Common myeloid progenitor, CD34-positive (primary cell): Measurements from ENCODE around the gene WWOX.

Experiments used
- CTCF ChIA-PET: fragments of 350-600 bp; sonication (Branson Sonifier 250); formaldehyde crosslinking; loops from one replicate; lab custom pipeline; 2021; ENCODE audit warnings: antibody characterized with exemption; lab: Charles Lee
- POLR2A ChIA-PET: fragments of 350-600 bp; sonication (Branson Sonifier 250); formaldehyde crosslinking; loops from one replicate; lab custom pipeline; 2021; ENCODE audit warnings: antibody characterized with exemption; lab: Charles Lee
- DNase-seq, 3 donors: peaks; one replicate each; pipeline versions ENCODE4 v3.0.0 to v3.0.0-alpha.2; 2013
- H3K27ac ChIP-seq, 2 experiments: 1 replicate in 1 of 2; 2 replicates in 1 of 2; pipeline ENCODE4 v1.7.0; 2013; ENCODE audit warnings: inconsistent platforms in 2 of 2, low read length in 2 of 2, mild to moderate bottlenecking in 2 of 2, low read depth in 1 of 2, moderate library complexity in 1 of 2; ENCODE audit not compliant: severe bottlenecking in 2 of 2, insufficient read depth in 1 of 2, poor library complexity in 1 of 2
- H3K27me3 ChIP-seq, 5 experiments: replicated peaks in 2 of 5; 1 replicate in 3 of 5; 2 replicates in 2 of 5; pipeline versions ENCODE4 v1.6.1 to v1.7.0; 2013; ENCODE audit warnings: low read length in 4 of 5, mild to moderate bottlenecking in 2 of 5, moderate library complexity in 2 of 5, inconsistent platforms in 1 of 5; ENCODE audit not compliant: insufficient read depth in 5 of 5, control insufficient read depth in 4 of 5
- H3K36me3 ChIP-seq, 4 experiments: 1 replicate in 2 of 4; 2 replicates in 2 of 4; pipeline versions ENCODE4 v1.6.1 to v1.7.0; 2013; ENCODE audit warnings: low read length in 3 of 4, control low read depth in 1 of 4, mild to moderate bottlenecking in 1 of 4; ENCODE audit not compliant: control insufficient read depth in 4 of 4, insufficient read depth in 4 of 4
- H3K4me1 ChIP-seq, 4 experiments: 1 replicate in 3 of 4; 2 replicates in 1 of 4; pipeline versions ENCODE4 v1.6.1 to v1.7.1; 2013; ENCODE audit warnings: low read length in 3 of 4, mild to moderate bottlenecking in 3 of 4, control low read depth in 1 of 4, inconsistent platforms in 1 of 4, moderate library complexity in 1 of 4; ENCODE audit not compliant: control insufficient read depth in 4 of 4, insufficient read depth in 4 of 4; ENCODE audit errors: control extremely low read depth in 1 of 4
- H3K4me3 ChIP-seq, 7 experiments: 1 replicate in 4 of 7; 2 replicates in 3 of 7; pipeline versions ENCODE4 v1.5.1 to v1.7.0; 2013; ENCODE audit warnings: mild to moderate bottlenecking in 7 of 7, low read length in 6 of 7, moderate library complexity in 6 of 7, inconsistent platforms in 2 of 7, low read depth in 2 of 7, control low read depth in 1 of 7; ENCODE audit not compliant: insufficient read depth in 4 of 7, control insufficient read depth in 1 of 7; ENCODE audit errors: extremely low read depth in 1 of 7
- H3K9me3 ChIP-seq, 5 experiments: 1 replicate in 4 of 5; 2 replicates in 1 of 5; pipeline versions ENCODE4 v1.6.1 to v1.7.1; 2013; ENCODE audit warnings: low read length in 4 of 5, mild to moderate bottlenecking in 2 of 5, inconsistent platforms in 1 of 5, low read depth in 1 of 5, moderate library complexity in 1 of 5; ENCODE audit not compliant: control insufficient read depth in 4 of 5, insufficient read depth in 2 of 5; ENCODE audit errors: control extremely low read depth in 1 of 5
- WGBS: methylation state at CpG from one replicate; pipeline ENCODE4 v1.1.5; 2013; ENCODE audit not compliant: insufficient coverage; 5-methylcytosine and 5-hydroxymethylcytosine counted together

WWOX gene

GRCh38 chr16:78606545-78606944 is 507.1 kb downstream of the WWOX start:
- Histone ChIP-seq H3K4me3 (no peak overlapping the region), H3K27me3 (no peaks in the 10 kb centered on the region), H3K36me3 (no peaks in the 10 kb centered on the region), H3K4me1 (peaks cover 3 to 10% (median 7%) of the 10 kb centered on the region in 4 experiments), H3K9me3 (no peaks in the 10 kb centered on the region), H3K27ac (no peak overlapping the region)
- POLR2A ChIA-PET: no interaction called here
- 94% methylated on average over 8 of the region's 8 CpGs for WGBS
- no peak for DNase-seq
- CTCF ChIA-PET: no interaction called here

GRCh38 chr16:78607022-78607421 is 507.6 kb downstream of the WWOX start:
- POLR2A ChIA-PET: no interaction called here
- DNase-seq: no peak

GRCh38 chr16:78607465-78607864 is 508.0 kb downstream of the WWOX start:
- Histone ChIP-seq H3K4me1 (peaks cover 3 to 10% (median 7%) of the 10 kb centered on the region in 4 experiments), H3K27me3 (no peaks in the 10 kb centered on the region), H3K27ac (no peak overlapping the region), H3K4me3 (no peak overlapping the region), H3K36me3 (no peaks in the 10 kb centered on the region), H3K9me3 (no peaks in the 10 kb centered on the region)
- no peak for DNase-seq
- POLR2A ChIA-PET: no interaction called here
- CTCF ChIA-PET: no interaction called here
- 73% methylated on average over 5 of the region's 6 CpGs for whole genome bisulfite sequencing

More at GRCh38 chr16:78607022-78607421, 507.6 kb downstream of the WWOX start:
- no peak overlapping the region for H3K27ac ChIP-seq
- no peaks in the 10 kb centered on the region for H3K27me3 ChIP-seq
- H3K36me3 ChIP-seq: no peaks in the 10 kb centered on the region
- H3K9me3 ChIP-seq: no peaks in the 10 kb centered on the region
- peaks cover 3 to 10% (median 7%) of the 10 kb centered on the region in 4 experiments for H3K4me1 ChIP-seq
- no CpG with 5 or more reads among the region's 5 CpGs for WGBS
- CTCF ChIA-PET: no interaction called here
- no peak overlapping the region for H3K4me3 ChIP-seq

GRCh38 chr16:78608305-78608776 is 508.9 kb downstream of the WWOX start:
- no peak for DNase-seq
- no peak overlapping the region for H3K4me3 ChIP-seq
- peaks cover 3 to 10% (median 7%) of the 10 kb centered on the region in 4 experiments for H3K4me1 ChIP-seq
- ChIA-PET CTCF (no interaction called here), POLR2A (no interaction called here)
- H3K27me3 ChIP-seq: no peaks in the 10 kb centered on the region
- H3K27ac ChIP-seq: no peak overlapping the region
- H3K36me3 ChIP-seq: no peaks in the 10 kb centered on the region
- WGBS: 100% methylated on average over 7 of the region's 9 CpGs
- no peaks in the 10 kb centered on the region for H3K9me3 ChIP-seq

GRCh38 chr16:78609402-78610274 is 510.2 kb downstream of the WWOX start:
- POLR2A ChIA-PET: no interaction called here
- no peak overlapping the region for H3K27ac ChIP-seq
- WGBS: 76% methylated on average over 5 of the region's 13 CpGs
- peaks cover 3 to 10% (median 7%) of the 10 kb centered on the region in 4 experiments for H3K4me1 ChIP-seq
- no peaks in the 10 kb centered on the region for H3K36me3 ChIP-seq
- H3K9me3 ChIP-seq: no peaks in the 10 kb centered on the region
- peak in 1 of 3 donors; percentile 10 for DNase-seq
- no peaks in the 10 kb centered on the region for H3K27me3 ChIP-seq
- H3K4me3 ChIP-seq: peak overlapping the region in 3 of 7 experiments; percentile 6 to 33 (median 23)
- CTCF ChIA-PET: no interaction called here

- peaks cover 3 to 10% (median 7%) of the 10 kb centered on the region in 4 experiments for H3K4me1 ChIP-seq
- DNase-seq: no peak
- no peak overlapping the region for H3K27ac ChIP-seq
- WGBS: no CpG with 5 or more reads among the region's 2 CpGs
- H3K27me3 ChIP-seq: no peaks in the 10 kb centered on the region
- H3K4me3 ChIP-seq: no peak overlapping the region
- no peaks in the 10 kb centered on the region for H3K36me3 ChIP-seq
- ChIA-PET POLR2A (no interaction called here), CTCF (no interaction called here)
- no peaks in the 10 kb centered on the region for H3K9me3 ChIP-seq
These were observed 511.9 kb downstream of the WWOX start for GRCh38 chr16:78611318-78611717.

GRCh38 chr16:78619811-78620210 is 520.4 kb downstream of the WWOX start:
- CTCF ChIA-PET: no interaction called here
- H3K36me3 ChIP-seq: no peaks in the 10 kb centered on the region
- H3K4me3 ChIP-seq: no peak overlapping the region
- peaks cover 0 to 3% (median 0%) of the 10 kb centered on the region in 4 experiments for H3K4me1 ChIP-seq
- DNase-seq: peak; percentile 20 to 76 (median 36)
- peaks cover 1 to 6% (median 4%) of the 10 kb centered on the region in 5 experiments for H3K9me3 ChIP-seq
- H3K27me3 ChIP-seq: no peaks in the 10 kb centered on the region
- no peak overlapping the region for H3K27ac ChIP-seq
- WGBS: no CpG with 5 or more reads among the region's 3 CpGs
- POLR2A ChIA-PET: no interaction called here
